Stimulated activated CD4-positive, alpha-beta T cell treated with anti-CD3 and anti-CD28 coated beads, Interleukin-4, amount 100 ng/mL, for 1 hour (primary cell): ENCODE results near the gene NCOA3.
"Not testable (repeated sequence)": the region's sequence is repeated elsewhere in the genome, so short reads cannot be mapped to it uniquely, and the experiment has no call there.

ENCODE experiments used
- DNase-seq: peaks from one replicate; pipeline ENCODE4 v3.0.0-alpha.2; 2020

The NCOA3 gene

DNA sequence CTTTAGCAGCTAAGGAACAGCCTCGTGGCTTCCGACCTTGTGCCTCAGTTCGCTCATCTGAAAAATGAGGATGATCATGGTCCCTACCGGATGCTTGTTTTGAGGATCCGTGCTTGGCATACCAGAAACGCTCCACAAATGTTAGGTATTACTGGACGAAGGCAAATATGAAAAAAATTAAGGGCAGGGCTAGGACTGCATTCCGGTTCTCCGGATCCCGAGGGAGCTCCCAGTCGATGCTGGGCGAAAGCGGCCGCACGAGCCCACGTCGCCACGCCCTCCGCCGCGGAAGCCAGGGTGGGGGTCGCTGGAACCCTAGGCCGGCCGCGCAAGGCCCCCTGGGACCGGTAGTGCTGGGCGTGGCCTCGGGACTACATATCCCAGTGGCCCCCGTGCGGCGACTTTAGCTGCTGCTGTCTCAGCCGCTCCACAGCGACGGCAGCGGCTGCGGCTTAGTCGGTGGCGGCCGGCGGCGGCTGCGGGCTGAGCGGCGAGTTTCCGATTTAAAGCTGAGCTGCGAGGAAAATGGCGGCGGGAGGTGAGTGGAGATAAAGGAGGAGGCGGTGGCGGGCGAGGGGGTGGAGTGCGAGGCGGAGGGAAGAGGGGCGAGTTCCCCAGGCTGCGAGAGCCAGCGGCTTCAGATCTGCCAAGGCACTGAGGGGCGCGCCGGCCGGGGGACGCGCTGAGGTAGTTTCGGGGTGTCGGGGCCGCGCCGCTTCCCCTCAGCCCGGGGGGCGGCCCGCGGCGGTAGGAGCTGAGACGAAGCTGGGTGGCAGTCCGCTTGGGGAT is at the start of gene NCOA3:
TSS of gene NCOA3 (plus strand) at position 406 of the 789 bp plus-strand sequence. CDS start 120,361 bp downstream, outside the sequence.
- peak; percentile 95 for DNase-seq

DNA sequence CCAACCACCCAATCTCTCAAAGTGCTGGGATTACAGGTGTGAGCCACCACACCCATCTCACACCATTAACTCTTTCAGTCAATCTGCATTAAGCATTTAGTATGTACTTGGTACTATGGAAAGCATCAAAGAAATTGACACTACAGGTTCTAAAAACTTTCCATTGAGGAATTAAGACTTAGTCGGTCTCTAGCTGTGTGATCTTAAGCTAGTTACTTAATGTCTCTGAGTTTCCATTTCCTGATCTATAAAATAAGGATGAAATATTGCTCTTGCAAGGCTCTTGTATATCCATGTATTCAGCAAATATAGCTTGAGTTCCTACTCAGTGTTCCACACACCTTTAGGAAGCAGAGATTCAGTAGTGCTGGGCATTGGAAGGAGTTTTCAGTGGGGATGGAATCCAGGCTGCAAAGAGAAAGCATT is 48.9 kb upstream of the NCOA3 start:
- DNase-seq = no peak

DNA sequence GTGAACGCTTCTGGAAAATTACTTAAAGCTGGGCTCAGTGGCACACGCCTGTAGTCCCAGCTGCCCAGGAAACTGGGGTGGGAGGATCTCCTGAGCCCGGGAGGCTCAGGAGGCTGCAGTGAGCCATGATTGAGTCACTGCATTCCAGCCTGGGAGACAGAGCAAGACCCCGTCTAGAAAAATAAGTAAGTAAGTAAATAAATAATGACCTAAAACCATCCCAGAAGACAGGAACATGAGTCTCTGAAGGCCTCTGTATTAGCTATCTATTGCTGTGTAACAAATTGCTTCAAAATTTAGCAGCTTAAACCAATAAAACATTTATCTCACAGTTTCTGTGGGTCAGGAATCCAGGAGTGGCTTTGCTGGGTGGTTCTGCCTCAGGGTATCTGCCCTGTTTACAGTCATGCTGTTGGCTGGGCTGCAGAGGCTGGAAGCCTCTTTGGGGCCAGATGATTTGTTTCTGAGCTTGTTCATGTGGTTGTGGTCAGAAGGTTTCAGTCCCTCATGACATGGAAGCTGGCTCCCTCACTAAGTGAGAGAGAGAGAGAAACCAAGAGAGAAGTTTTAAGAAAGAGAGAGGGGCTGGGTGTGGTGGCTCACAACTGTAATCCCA is 48.4 kb upstream of the NCOA3 start:
- DNase-seq = peak; percentile 9

DNA sequence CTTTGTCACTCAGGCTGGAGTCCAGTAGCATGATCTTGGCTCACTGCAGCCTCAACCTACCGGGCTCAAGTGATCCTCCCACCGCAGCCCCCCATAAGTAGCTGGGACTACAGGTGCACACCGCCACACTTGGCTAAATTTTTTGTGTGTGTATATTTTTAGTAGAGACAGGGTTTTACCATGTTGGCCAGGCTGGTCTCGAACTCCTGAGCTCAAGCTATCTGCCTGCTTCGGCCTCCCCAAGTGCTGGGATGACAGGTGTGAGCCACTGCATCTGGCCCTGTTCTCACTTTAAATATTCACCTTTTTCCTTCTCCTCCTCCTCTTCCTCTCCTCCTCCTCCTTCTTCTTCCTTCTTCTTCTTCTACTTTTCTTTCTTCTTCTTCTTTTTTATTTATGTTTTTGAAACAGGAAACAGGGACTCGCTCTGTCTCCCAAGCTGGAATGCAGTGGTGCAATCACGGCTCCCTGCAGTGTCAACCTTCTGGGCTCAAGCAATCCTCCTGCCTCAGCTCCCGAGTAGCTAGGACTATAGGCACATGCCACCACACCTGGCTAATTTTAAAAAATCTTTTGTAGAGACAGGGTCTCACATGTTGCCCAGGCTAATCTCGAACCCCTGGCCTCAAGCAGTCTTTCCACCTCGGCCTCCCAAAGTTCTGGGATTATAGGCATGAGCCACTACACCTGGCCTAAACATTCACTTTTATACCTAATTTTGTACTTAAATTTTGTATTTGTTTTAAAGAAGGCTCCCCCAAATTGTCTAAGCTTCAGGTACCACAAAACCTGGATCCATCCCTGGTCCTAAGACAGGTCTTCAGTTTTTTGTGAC is 47.2 kb upstream of the NCOA3 start:
- no peak for DNase-seq

DNA sequence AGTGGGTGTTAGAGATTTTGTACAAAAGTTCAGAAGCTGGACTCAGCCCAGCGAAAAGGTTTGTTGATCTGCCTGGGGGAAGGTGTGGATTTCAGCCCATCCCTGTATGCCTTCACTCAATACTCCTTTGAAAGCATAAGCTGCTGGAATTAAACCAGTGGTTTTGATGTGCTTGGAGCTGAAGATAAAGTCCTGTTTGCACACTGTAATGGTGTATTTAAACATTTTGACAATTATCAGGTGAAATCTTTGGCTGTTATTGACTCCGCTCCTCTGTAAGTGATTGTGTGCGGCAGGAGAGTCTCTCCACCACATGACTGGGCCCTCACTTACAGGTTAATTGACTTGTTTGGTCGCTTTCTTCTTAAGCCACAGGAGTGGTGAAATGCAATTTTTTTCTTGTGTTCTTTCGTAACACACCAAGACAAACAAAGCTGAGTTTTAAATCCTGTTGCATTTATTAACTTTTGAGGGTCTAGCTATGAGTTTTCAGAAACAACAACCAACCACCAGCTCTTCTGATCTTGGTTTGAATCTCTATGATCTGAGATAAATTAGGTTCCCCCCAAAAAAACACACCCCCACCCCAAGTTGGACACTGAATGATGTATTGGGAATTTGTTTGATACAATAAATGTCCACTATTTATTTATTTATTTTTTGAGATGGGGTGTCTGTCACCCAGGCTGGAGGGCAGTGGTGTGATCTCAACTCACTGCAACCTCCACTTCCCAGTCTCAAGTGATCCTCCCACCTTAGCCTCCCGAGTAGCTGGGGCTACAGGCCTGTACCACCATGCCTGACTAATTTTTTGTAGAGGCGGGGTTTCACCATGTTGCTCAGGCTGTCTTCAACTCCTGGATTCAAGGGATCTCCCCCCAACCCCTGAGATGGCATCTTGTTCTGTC is 46.3 kb upstream of the NCOA3 start:
- no peak for DNase-seq

DNA sequence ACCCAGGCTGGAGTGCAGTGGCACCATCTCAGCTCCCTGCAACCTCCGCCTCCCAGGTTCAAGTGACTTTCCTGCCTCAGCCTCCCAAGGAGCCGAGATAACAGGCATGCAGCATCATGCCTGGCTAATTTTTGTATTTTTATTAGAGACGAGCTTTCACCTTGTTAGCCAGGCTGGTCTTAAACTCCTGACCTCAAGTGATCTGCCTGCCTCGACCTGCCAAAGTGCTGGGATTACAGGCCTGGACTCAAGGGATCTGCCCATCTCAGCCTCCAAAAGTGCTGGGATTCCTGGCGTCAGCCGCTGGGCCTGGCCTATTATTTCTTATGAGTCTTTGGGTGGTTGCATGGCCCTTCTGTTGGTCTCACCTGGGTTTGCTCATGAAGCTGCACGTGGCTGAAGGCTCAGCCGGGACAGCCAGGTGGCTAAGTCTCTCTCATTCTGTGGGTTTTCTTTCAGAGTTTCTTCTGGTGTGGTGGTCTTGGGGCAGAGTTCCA is 45.6 kb upstream of the NCOA3 start:
- DNase-seq = no peak

DNA sequence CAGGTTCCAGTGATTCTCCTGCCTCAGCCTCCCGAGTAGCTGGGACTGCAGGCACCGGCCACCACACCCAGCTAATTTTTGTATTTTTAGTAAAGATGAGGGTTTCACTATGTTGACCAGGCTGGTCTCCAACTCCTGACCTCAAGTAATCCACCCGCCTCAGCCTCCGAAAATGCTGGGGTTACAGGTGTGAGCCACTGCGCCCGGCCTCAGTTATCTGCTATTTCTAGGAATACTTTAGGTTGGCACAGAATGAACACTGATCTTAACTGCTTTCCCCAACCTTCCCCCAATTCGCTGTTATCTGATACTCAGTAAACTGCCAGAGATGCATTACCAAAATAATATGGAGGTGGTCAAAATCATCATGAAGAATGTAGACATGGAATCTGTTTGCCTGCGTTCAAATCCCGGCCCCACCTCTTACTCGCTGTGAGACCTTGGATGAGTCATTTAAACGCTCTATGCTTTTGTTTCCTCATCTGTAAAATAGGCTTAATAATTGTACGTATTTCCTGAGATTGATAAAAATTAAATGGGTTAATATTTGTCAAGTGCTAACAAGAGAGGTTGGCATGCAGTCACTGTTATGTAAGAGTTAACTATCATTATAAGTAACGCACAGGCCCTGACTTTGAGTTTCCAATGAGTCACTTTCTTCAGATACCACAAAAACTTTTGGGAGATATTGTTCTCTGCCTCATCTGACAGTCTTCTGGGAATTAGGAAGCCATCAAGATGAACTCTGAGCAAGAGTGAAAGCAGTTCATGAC is 44.5 kb upstream of the NCOA3 start:
- DNase-seq = no peak

DNA sequence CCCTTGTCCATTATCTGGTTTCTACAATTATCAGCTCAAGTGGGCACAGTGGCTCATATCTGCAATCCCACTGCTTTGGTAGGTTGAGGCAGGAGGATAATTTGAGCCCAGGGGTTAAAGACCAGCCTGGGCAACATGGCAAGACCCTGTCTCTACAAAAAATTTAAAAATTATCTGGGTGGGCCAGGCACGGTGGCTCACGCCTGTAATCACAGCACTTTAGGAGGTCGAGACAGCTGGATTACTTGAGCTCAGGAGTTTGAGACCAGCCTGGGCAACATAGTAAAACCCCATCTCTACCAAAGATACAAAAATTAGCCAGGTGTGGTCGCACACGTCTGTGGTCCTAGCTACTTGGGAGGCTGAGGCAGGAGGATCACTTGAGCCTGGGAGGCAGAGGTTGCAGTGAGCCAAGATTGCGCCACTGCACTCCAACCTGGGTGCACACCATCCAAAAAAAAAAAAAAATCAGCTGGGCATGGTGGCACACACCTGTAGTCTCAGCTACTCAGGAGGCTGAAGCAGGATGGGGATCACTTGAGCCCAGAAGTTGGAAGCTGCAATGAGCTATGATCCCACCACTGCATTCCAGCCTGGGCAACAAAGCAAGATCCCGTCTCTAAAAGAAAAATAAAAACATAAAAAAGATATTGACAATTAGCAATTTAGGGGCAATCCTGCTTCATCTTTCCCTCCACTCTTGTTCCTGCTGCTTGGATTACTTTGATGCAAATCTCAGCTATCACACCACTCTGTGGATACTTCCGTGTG is 43.2 kb upstream of the NCOA3 start:
- not testable (repeated sequence) for DNase-seq

DNA sequence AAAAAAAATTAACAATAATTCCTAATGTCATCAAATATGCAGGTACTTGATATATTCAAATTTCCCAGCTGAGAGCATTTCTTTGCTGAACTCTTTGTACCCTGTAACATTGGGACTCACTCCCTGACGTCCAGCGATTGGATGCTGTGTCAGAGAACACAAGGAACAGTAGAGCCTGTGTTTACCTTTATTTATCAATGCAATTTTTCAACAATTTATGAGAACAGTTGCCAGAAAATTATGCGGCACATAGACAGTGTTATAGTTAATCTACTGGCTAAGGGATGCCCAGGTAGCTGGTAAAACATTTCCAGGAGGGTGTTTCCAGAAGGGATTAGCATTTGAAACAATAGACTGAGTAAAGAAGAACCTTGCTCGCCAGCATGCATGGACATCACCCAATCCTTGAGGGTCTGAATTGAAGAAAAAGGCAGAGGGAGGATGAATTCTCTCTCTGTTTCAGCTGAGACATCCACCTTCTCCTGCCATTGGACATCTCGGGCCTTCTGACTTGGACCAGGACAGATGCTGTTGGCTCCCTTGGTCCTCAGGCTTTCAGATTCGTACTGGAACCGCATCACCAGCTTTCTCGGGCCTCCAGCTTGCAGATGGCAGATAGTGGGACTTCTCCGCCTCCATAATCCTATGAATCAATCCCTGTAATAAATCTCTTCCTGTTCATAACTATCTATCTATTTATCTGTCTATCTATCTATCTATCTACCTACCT is 42.2 kb upstream of the NCOA3 start:
- DNase-seq = no peak

DNA sequence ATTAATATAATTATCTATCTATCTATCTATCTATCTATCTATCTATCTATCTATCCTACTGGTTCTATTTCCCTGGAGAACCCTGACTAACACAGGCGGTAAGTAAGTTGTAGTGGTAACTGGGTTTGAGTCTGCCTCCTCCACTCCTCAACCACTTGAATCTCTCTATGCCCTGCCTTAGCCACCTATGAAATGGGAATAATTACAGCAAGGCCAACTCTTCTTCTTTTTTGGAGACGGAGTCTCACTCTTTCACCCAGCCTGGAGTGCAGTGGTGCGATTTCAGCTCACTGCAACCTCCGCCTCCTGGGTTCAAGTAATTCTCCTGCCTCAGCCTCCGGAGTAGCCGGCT is 41.0 kb upstream of the NCOA3 start:
- DNase-seq = not testable (repeated sequence)

DNA sequence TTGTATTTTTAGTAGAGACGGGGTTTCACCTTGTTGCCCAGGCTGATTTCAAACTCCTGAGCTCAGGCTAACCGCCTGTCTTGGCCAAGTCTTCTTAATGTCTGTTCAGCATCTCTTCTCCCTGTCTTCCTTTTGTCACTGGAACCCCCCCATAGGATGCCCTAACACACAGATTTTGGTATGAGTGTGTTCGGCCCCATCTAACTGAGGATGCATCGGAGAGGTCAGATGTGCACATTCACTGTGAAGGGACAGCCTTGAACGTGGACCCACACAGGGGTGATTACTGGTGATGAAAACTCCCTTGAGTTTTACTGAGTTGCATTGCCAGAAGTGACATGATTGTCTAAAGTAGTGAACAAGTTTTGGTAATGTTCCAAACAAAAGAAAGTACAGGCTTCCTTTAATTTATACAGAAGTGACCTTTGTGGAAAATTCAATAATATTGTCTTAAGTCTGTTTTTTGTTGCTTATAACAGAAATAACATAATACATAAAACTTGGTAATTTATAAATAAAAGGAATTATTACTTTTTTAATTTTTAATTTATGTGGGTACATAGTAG is 40.5 kb upstream of the NCOA3 start:
- no peak for DNase-seq

DNA sequence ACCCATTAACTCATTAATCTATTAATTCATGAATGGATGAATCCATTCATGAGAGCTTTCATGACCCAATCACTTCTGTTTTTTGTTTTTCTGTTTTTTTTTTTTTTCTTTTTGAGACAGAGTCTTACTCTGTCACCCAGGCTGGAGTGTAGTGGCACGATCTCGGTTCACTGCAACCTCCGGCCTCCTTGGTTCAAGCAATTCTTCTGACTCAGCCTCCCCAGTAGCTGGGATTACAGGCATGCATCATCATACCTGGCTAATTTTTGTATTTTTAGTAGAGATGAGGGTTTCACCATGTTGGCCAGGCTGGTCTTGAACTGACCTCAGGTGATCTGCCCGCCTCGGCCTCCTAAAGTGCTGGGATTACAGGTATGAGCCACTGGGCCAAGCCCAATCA is 39.8 kb upstream of the NCOA3 start:
- not testable (repeated sequence) for DNase-seq

DNA sequence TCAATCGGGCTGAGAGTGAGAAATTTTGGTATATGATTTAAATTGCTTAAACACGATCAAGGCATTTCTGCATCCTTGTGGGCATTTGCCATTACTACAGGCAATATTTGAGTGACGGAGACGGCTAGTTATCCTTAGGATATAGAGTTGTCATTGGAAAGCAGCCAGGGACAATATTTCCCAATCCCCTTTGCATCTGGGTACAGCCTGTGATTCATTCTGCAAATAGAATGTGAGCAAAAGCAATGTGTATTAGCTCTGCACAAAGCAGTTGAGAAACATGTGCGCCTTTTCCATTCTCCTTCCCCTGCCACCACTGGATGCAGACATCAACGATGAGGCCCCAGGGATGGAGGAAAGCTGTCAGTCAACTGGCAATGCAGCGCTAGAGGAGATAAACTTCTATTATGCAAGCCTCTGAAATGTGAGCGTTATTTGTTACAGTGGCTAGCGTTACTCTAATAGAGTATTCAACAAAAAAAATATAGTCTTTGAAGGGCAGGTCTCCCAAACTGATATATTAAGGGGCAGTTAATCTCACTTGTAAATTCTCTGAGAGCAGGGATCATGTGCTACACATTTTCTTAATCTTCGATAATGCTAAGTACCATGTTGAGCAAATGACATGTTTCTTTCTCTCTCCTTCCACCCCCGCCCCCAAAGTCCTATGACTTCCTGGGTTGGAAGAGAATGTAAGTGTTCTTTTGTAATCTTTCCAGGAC is 37.1 kb upstream of the NCOA3 start:
- DNase-seq = no peak

DNA sequence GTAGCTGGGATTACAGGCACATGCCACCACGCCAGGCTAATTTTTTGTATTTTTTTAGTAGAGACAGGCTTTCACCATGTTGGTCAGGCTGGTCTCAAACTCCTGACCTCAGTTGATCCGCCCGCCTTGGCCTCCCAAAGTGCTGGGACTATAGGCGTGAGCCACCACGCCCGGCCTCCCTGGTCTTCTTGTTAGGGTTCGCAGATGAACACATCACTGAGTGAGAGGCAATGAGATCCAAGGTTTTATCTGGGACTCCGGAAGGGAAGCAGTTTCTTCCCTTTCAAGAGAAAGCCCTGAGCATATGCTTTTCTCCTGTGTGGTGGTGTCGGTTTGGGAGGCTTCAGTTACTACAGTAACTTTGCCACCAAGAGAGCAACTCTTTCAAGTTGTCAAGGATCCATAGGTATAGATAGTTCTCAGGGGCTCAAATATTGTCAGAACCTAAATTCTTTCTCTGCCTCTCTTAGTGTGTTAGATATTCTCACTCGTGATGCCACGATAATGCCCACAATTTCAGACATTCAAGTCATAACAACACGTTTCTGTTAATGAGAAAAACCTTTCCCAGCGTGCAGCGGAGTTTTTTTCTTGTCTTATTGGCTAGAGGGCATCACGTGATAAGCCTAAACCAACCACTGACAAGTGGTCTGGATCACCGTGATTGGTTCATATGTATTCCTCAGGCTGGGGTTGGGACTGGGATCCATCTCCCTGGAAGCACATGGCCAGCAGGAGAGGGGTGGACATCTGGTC is 36.2 kb upstream of the NCOA3 start:
- no peak for DNase-seq

DNA sequence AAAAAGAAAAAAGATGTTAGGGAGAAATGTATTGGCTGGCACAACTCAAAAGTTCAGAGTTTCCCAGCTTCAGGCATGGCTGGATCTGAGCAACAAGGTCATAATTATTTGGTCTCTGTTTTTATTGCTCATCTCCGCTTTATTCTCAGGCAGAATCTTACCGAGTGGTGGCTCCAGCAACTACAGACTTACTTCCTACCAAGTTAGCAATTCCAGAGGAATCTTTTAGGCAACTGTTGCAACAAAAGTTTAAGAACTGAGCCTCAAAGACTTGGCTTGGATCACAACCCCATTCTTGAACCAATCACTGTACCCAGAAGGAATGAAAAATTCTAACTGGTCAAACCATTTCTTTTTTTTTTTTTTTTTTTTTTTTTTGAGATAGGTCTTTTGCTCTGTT is 35.5 kb upstream of the NCOA3 start:
- DNase-seq = no peak

DNA sequence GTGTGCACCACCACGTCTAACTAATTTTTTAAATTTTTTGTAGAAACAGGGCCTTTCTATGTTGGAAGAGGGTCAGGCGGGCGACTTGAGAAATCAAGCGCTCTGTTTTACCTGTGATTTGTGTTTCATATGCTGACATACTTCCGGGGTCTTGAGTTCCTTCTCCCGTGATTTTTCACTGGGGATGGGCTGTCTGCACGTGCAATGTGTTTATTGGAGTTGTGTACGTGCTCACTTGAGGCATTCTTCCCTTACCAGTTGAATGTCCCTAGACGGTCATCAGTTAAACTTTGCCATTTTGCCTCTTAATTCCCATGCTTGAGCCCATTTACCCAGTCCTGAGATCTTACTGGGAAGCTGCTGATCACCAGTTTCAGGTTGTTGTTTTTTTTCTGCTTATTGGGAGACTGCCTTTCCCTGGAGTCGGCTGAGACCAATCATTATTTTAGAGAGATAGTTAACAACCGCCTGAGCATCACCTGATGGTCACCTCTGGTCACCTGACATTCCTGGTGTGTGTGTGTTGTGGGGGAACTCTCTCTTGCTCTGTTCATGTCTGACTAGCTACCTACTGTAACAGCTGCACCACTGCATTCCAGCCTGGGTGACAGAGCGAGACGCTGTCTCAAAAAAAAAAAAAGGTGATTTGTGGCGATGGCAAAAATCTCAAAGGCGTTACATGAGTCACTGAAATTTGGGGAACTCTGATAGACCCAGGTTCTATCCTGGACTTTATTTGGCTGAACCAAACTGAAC is 34.8 kb upstream of the NCOA3 start:
- no peak for DNase-seq

DNA sequence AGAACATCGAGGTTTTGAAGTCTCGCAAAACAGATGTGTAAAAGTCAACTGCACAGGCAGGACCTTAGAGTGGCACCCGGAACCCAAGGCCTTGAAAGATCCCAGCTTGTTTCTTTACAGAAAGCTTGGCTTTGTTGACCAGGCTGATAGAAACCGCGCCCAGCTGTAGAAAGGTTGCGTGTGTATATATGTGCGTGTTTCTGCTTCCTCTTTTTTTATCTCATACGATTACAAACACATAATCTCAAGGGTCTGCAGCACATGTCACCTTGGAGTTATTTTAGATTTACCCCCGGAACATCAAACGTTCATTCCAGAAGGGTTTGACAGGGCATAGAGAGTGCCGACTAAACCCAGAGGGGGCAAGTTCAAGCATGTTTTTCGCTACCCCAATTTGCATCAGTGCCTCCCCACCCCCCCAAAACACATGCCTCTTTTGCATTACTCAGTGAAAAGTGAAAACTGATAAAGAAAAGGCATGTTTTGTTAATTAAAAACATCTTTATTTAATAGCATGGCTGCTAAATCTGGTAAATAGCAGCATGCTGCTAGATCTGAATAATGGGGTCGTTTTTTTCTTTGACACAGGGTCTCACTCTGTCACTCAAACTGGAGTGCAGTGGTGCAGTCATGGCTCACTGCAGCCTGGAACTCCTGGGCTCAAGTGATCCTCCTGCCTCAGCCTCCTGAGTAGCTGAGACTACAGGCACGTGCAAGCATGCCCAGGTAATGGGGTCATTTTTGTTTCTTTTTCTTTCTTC is 33.2 kb upstream of the NCOA3 start:
- DNase-seq = no peak
